Keratinocyte (primary cell): ENCODE data around the gene VKORC1. TPM values are rescaled to one million over a fixed set of nuclear protein-coding genes. Genes with fewer than 3 reads are reported as not detected.

Experiments used
- DNase-seq: peaks from one replicate; pipeline ENCODE4 v3.0.0-alpha.2; 2011; ENCODE audit warnings: low read depth, missing footprints, low spot score
- FAIRE-seq: peaks from 2 replicates; lab custom pipeline; 2011; peaks lifted over from hg19 to GRCh38; lab: Jason Lieb, UNC
- H2AFZ ChIP-seq: 2 replicates; pipeline ENCODE4 v1.6.0; 2012; ENCODE audit warnings: low read length, control low read depth, inconsistent platforms; ENCODE audit not compliant: control insufficient read depth
- H3K27ac ChIP-seq: 2 replicates; pipeline ENCODE4 v1.5.1; 2011; ENCODE audit warnings: low read length; ENCODE audit not compliant: control insufficient read depth, insufficient read depth
- H3K27me3 ChIP-seq: 3 replicates; pipeline ENCODE4 v1.6.0; 2011; ENCODE audit warnings: low read length; ENCODE audit not compliant: control insufficient read depth, insufficient read depth; ENCODE audit errors: extremely low read depth
- H3K36me3 ChIP-seq, 2 experiments: 2 replicates in 1 of 2; 3 replicates in 1 of 2; pipeline ENCODE4 v1.5.1; 2011; ENCODE audit warnings: low read length in 2 of 2, mild to moderate bottlenecking in 1 of 2; ENCODE audit not compliant: control insufficient read depth in 2 of 2, insufficient read depth in 2 of 2; ENCODE audit errors: extremely low read depth in 1 of 2
- H3K4me1 ChIP-seq: 3 replicates; pipeline ENCODE4 v1.5.1; 2011; ENCODE audit warnings: low read length; ENCODE audit not compliant: control insufficient read depth, insufficient read depth; ENCODE audit errors: extremely low read depth
- H3K4me2 ChIP-seq: 3 replicates; pipeline ENCODE4 v1.6.0; 2011; ENCODE audit warnings: low read depth, low read length; ENCODE audit not compliant: control insufficient read depth, insufficient read depth; ENCODE audit errors: extremely low read depth
- H3K4me3 ChIP-seq, 3 experiments: fragments of 200-600 bp in 1 of 3; sonication (generic) in 1 of 3; 2 replicates in 2 of 3; 3 replicates in 1 of 3; pipeline ENCODE4 v1.5.1; 2011 to 2016; ENCODE audit warnings: low read length in 3 of 3, mild to moderate bottlenecking in 3 of 3, control low read depth in 2 of 3, inconsistent platforms in 1 of 3, low read depth in 1 of 3, mixed read lengths in 1 of 3, mixed run types in 1 of 3, moderate library complexity in 1 of 3; ENCODE audit not compliant: control insufficient read depth in 2 of 3, insufficient read depth in 2 of 3; ENCODE audit errors: extremely low read depth in 1 of 3
- H3K79me2 ChIP-seq: 2 replicates; pipeline ENCODE4 v1.6.0; 2012; ENCODE audit warnings: low read length; ENCODE audit not compliant: control insufficient read depth, insufficient read depth
- H3K9ac ChIP-seq: 3 replicates; pipeline ENCODE4 v1.6.0; 2011; ENCODE audit warnings: low read length; ENCODE audit not compliant: control insufficient read depth, insufficient read depth; ENCODE audit errors: extremely low read depth
- H3K9me1 ChIP-seq: 3 replicates; pipeline ENCODE4 v1.6.0; 2011; ENCODE audit warnings: low read length; ENCODE audit not compliant: control insufficient read depth, insufficient read depth; ENCODE audit errors: extremely low read depth
- H3K9me3 ChIP-seq: 2 replicates; pipeline ENCODE4 v1.5.1; 2012; ENCODE audit warnings: low read depth, low read length; ENCODE audit not compliant: control insufficient read depth
- H4K20me1 ChIP-seq: 3 replicates; pipeline ENCODE4 v1.6.0; 2011; ENCODE audit warnings: low read length; ENCODE audit not compliant: control insufficient read depth, insufficient read depth; ENCODE audit errors: extremely low read depth
- CTCF ChIP-seq, 3 experiments: IDR thresholded peaks in 1 of 3; conservative IDR thresholded peaks in 1 of 3; optimal IDR thresholded peaks in 1 of 3; 2 replicates in 2 of 3; 3 replicates in 1 of 3; pipeline versions ENCODE3 to v1.5.1; 2011; ENCODE audit warnings: low read length in 3 of 3, mild to moderate bottlenecking in 3 of 3, moderate library complexity in 2 of 3, control low read depth in 1 of 3, inconsistent platforms in 1 of 3; ENCODE audit not compliant: insufficient read depth in 2 of 3; ENCODE audit errors: extremely low read depth in 1 of 3
- EZH2 ChIP-seq: IDR thresholded peaks from one replicate; pipeline ENCODE4 v1.6.1; 2012; ENCODE audit warnings: inconsistent platforms, mild to moderate bottlenecking, low read length, moderate library complexity
- dilution Hi-C: fragments of 300-500 bp; cut with MboI; formaldehyde crosslinking; loops from one replicate; pipeline ENCODE4 v1.7.0; 2020; ENCODE audit warnings: low sequenced_read_pairs; ENCODE audit not compliant: extremely low pct_ligation_motif_present
- polyA plus RNA-seq, 5 experiments: library from polyadenylated mRNA; depleted of rRNA in 3 of 5; stranded (reverse) in 3 of 5; stranded (forward) in 1 of 5; unstranded in 1 of 5; fragments of >200 nt; gene quantifications; 1 replicate in 1 of 5; 2 replicates in 3 of 5; 3 replicates in 1 of 5; pipeline versions ENCODE4 v1.2.1 to v1.2.3, GENCODE V29; 2011 to 2012; ENCODE audit warnings: missing spikeins in 2 of 5, low read depth in 1 of 5, low replicate concordance in 1 of 5

VKORC1 gene
- polyA plus RNA-seq, 1 donor (not counting 4 experiments of a cell fraction or from before 2014, with no cell fraction given), result 73.6 TPM

GRCh38 chr16:31072540-31073141 lies 22.0 kb downstream of the VKORC1 start:
- DNase-seq (no peak), FAIRE-seq (no peak)
- dilution Hi-C loops, result no loop called here
- no peaks in the 10 kb centered on the region for H3K9me3 ChIP-seq
- H3K4me3 ChIP-seq, result peak overlapping the region; percentile 82 to 94 (median 91)
- peaks cover 73% of the 10 kb centered on the region for H3K79me2 ChIP-seq
- peak overlapping the region; percentile 81 for H3K4me2 ChIP-seq
- H3K4me1 ChIP-seq, result peaks cover 11% of the 10 kb centered on the region
- H3K36me3 ChIP-seq, result peaks cover 8 to 9% of the 10 kb centered on the region in 2 experiments
- H3K9ac ChIP-seq, result peak overlapping the region; percentile 92
- peak overlapping the region; percentile 78 for H2AFZ ChIP-seq
- peak overlapping the region; percentile 84 for H3K27ac ChIP-seq
- H3K27me3 ChIP-seq, result no peaks in the 10 kb centered on the region
- no peaks in the 10 kb centered on the region for H3K9me1 ChIP-seq
- no peaks in the 10 kb centered on the region for H4K20me1 ChIP-seq
- TF ChIP-seq CTCF (optimal IDR thresholded peaks at IDR 0.05 in 1 of 3, IDR thresholded peaks at IDR 0.05 in 1 of 3, conservative IDR thresholded peaks at IDR 0.05 in 1 of 3; ENCODE audit: extremely low read depth in 1 of 3, insufficient read depth in 2 of 3, low read length in 3 of 3) (no peak), EZH2 (no peak)

GRCh38 chr16:31071861-31072260 lies 22.7 kb downstream of the VKORC1 start:
- FAIRE-seq, result no peak
- dilution Hi-C loops, result no loop called here
- H3K27ac ChIP-seq, result peak overlapping the region; percentile 84

More at GRCh38 chr16:31071861-31072260, 22.7 kb downstream of the VKORC1 start:
- H3K4me1 ChIP-seq, result peaks cover 11% of the 10 kb centered on the region
- H3K4me2 ChIP-seq, result peak overlapping the region; percentile 81
- H3K9ac ChIP-seq, result peak overlapping the region; percentile 92
- no peak overlapping the region for H2AFZ ChIP-seq
- H3K27me3 ChIP-seq, result no peaks in the 10 kb centered on the region
- no peaks in the 10 kb centered on the region for H3K9me3 ChIP-seq
- H3K4me3 ChIP-seq, result peak overlapping the region; percentile 82 to 94 (median 91)
- DNase-seq, result no peak
- H3K36me3 ChIP-seq, result peaks cover 2 to 7% of the 10 kb centered on the region in 2 experiments
- H3K9me1 ChIP-seq, result no peaks in the 10 kb centered on the region
- TF ChIP-seq EZH2 (no peak), CTCF (optimal IDR thresholded peaks at IDR 0.05 in 1 of 3, IDR thresholded peaks at IDR 0.05 in 1 of 3, conservative IDR thresholded peaks at IDR 0.05 in 1 of 3; ENCODE audit: extremely low read depth in 1 of 3, insufficient read depth in 2 of 3, low read length in 3 of 3) (no peak)
- peaks cover 72% of the 10 kb centered on the region for H3K79me2 ChIP-seq
- no peaks in the 10 kb centered on the region for H4K20me1 ChIP-seq
